ENCODE measurements around the gene DNAJC10. TPM values are rescaled to one million over a fixed set of nuclear protein-coding genes. Genes with fewer than 3 reads are reported as not detected.
"Not testable (repeated sequence)": the region's sequence is repeated elsewhere in the genome, so short reads cannot be mapped to it uniquely, and the experiment has no call there.

DNAJC10 gene
- total RNA-seq, 2 donors from 2014 or later = 57.2 to 71.6 TPM

DNA sequence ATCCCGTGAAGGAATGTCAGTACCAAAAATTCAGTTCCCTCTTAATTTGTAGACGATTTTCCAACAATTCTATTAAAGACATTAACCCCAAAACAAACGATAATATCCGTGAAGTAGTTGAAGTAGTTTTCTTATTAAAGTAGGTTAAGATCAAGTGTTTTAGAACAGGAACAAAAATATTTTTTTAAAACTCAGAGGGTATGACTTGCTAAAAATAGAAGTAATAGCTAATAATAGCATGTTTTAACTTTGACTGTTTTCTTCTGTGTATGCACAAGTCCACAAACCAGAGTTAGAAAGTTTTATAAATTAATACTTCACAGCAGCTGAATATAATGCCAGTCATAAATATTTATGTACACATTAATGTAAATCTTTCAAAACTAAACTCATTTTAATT, 2.4 kb downstream of the DNAJC10 start:
- DNase-seq (no peak), ATAC-seq (no peak)
- intact Hi-C loops (cut with DNase I) = no loop called here

DNA sequence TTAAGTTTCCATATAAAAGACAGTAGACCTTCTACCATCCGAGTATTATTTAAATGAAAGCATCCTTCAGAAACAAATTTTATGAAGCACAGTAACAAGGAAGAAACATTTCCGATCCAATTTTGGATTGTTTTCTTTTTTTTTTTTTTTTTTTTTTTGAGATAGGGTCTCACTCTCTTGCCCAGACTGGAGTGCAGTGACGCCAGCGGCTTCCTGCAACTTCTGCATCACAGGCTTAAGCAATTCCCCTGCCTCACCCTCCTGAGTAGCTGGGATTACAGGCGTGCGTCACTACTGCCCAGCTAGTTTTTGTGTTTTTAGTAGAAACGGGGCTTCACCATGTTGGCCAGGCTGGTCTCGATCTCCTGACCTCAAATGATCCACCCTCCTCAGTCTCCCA, 3.1 kb downstream of the DNAJC10 start:
- ATAC-seq; intact Hi-C loops (cut with DNase I); DNase-seq: not testable (repeated sequence)

DNA sequence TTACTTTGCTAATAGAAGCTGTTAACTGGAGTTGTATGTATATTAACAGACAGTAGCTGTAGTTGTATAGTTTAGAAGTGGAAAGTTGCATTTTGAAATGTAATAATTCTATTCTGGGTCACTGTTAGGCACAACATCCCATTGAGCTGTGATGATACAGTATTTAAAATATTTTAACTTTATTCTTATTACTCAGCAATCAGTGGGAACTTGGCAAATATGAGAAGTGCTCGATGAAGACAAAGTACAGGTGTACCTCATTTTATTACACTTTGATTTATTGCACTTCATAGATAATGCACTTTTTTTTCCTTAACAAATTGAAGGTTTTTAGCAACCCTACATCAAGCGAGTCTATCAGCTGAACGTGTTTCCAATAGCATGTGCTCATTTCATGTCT, 8.6 kb downstream of the DNAJC10 start:
- no peak for ATAC-seq
- no peak for DNase-seq
- intact Hi-C loops (cut with DNase I) = no loop called here

DNA sequence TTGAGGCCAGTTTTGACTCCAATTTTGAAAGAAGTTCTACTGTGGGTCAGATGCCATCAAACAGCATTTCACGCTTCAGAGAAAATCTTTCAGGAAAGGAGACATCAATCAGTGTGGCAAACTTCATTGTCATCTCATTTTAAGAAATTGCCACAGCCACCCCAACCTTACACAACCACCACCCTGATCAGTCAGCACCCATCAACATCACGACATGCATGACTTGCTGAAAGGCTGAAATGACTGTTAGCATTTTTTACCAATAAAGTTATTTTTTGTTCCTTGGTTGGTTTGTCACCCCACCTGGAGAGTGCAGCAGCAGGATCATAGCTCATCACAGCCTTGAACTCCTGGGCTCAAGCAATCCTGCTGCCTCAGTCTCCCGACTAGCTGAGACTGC, 10.4 kb downstream of the DNAJC10 start:
- no peak for DNase-seq
- ATAC-seq = no peak
- intact Hi-C loops (cut with DNase I) = no loop called here

DNA sequence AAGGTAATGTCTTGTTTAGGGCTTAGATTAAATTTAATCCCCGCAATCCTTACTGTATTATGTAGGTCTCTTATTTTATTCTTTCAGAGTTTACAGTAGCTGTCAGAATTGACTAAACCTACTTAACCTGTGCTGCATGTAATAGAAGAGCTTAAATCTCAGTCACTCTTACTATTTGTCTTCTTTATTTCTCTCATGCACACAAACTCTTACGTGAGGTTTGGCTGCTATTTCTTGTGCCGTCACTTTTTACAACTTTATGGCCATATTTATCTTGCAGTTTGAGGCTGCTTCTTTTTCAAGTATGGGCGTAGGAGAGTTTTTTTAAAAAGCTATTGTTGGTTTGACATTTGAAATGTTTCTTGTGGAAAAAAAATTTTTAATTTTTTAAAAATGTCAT, 12.0 kb downstream of the DNAJC10 start:
- ATAC-seq = no peak
- intact Hi-C loops (cut with DNase I) = no loop called here
- no peak for DNase-seq

DNA sequence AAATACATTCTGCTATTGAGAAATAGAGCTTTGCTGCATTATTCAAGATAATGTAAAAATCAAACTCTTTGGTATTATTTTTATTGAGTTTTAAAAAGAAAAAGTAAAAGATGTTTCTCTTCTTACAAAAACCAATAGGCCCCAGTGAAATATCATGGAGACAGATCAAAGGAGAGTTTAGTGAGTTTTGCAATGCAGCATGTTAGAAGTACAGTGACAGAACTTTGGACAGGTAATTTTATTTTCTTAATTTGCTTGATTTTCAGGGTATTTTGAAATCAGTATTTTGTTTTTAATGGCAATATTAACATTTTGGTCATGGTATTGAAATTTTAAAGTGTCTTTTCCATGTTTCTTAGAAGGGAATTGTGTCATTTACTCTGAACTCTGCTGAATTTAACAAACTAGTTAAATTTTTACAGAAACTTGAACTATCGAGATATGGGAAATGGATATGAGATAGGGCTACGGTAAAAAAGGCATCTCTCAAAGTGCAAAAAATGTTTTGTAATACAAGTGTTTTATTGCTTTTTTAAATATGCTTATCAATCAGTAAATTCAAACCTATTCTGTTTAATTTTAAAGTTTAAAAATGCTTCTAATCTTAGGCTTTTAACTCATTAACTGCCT, 13.8 kb downstream of the DNAJC10 start:
- intact Hi-C loops (cut with DNase I) = no loop called here
- DNase-seq (no peak), ATAC-seq (no peak)

DNA sequence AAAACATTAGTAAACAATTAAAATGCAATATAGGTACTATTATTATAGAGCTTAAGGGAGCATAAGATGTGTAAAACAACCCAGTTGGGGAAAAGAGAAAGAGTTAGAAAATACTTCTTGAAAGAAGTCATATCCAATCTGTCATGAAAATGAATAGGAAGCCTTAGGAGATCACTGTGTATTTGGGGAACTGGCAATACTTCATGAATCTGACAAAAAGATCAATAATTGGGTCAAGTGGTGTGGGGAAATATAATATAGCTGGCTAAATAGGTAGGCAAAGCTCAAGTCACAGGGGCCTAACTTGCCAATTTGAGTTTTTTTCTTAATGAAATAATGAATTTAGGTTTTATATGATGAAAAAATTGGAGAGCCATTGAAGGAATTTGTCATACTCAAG, 14.4 kb downstream of the DNAJC10 start:
- ATAC-seq (no peak), DNase-seq (no peak)
- intact Hi-C loops (cut with DNase I) = no loop called here

DNA sequence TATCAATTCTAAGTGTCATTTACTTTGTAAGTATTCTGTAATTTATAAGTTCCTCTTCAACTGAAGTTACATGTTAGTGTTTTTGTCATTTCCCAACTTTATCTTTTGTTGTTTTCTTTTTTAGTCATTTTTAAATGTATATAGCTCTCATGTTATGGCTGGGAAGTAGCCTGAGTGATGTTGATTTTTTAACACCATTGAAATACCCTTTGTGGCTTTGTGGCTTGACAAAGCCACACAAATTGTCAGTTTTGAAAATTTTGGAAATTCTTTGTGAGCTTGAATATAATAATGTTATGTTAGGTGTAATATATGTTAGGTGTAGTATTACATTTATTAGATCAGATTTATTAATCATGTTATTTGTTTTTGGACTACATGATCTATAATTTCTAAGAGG, 16.7 kb downstream of the DNAJC10 start:
- intact Hi-C loops (cut with DNase I) = no loop called here
- ATAC-seq = no peak
- DNase-seq = no peak

DNA sequence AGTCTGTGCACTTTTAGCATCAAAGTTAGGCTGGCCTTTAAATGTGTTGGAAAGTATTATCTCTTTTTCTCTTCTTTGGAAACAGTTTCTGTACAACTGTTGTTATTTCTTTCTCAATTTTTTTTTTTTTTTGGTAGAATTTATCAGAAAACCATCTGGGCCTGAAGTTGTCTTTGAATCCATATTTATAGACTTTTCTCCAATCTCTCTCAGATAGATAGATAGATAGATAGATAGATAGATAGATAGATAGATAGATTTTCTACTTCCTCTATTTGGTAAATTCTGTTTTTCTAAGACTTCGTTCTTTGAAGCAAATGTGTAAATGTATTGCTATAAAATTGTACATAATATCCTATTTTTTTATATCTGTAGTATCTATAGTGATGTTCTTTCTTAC, 17.5 kb downstream of the DNAJC10 start:
- ATAC-seq (no peak), DNase-seq (no peak)
- intact Hi-C loops (cut with DNase I) = no loop called here

DNA sequence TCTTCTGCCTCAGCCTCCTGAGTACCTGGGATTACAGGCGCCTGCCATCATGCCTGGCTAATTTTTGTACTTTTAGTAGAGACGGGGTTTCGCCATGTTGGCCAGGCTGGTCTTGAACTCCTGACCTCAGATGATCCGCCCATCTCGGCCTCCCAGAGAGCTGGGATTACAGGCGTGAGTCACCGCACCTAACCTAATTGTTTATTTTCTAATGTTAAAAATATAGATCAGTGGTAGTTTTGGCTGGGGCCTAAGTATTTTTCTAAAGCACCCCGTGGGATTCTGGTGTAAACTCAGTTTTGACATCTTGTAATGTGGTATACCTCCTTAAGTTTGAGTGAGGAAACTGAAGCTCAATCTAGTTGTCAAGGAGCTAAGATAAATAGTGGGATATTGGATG, 20.8 kb downstream of the DNAJC10 start:
- intact Hi-C loops (cut with DNase I); ATAC-seq; DNase-seq: not testable (repeated sequence)

DNA sequence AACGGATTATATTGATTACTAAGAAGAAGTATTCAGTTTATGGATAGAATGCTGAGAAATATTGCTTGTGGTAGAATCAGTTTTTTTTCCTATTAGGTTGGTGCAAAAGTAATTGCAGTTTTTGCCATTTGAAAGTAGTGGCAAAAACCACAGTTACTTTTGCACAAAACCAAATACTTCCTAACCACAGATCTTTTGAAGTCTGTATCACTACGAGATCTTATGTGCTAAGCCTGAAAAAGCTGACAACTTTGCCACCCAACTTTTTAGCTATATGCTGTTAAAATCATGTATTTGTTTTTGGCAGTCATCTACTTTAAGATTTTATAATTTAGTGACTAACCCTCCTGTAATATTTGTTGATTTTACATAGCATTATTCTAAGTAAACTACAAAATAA, 24.6 kb downstream of the DNAJC10 start:
- no peak for DNase-seq
- intact Hi-C loops (cut with DNase I) = no loop called here
- ATAC-seq = no peak

DNA sequence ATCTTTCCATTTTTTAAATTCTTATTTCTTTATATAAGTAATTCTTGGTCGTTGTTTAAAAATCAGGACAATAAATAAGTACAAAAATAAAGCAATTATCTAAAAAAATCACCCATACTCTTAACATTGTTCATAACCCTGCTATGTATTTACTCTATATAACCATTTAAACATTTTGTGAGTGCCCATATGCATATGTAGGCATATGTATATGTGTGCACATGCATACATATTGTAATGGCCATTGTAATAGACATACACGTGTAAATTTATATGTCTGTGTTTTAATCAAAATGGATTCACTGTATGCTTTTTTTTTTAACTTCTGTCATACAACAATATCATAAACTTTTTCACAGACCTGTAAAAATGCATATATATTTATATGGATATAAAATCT, 25.6 kb downstream of the DNAJC10 start:
- ATAC-seq (no peak), DNase-seq (no peak)
- intact Hi-C loops (cut with DNase I) = no loop called here

DNA sequence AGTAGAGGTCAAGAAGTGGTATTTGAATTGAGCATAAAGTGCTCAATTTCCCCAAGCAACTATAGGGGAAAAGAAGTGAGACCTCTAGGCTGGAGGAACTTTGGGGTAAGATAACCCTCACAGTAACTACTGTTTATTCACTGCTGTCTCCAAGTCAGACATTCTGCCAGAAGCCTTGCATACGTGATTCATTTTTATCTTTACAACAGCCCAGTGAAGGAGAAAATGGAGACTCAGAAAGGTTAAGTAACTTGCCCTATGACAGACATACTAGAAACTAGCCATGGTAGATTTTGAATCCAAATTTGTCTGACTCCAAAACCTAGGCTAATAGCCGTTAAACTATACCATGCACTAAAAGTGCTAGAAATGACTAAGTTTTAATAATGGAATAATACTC, 28.4 kb downstream of the DNAJC10 start:
- DNase-seq (no peak), ATAC-seq (peak in 1 of 2 donors; percentile 14)
- intact Hi-C loops (cut with DNase I) = no loop called here

DNA sequence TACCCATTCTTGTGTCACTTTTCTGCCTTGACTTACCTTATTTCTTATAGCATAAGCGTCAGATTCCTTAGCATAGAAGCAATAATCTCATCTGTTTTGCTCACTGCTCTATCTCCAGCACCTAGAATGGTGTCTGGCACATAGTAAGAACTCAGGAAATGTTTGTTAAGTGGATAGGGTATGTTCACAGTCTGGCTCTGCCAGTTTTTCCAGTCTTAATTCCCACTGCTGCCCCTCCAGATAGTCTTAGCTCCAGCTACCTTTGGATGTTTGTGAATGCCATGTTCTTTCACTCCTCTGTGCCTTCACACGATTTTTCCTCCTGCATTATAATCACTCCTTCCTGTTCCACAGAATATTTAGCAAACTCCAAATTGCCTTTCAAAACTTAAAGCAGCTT, 29.0 kb downstream of the DNAJC10 start:
- DNase-seq (no peak), ATAC-seq (no peak)
- intact Hi-C loops (cut with DNase I) = no loop called here

DNA sequence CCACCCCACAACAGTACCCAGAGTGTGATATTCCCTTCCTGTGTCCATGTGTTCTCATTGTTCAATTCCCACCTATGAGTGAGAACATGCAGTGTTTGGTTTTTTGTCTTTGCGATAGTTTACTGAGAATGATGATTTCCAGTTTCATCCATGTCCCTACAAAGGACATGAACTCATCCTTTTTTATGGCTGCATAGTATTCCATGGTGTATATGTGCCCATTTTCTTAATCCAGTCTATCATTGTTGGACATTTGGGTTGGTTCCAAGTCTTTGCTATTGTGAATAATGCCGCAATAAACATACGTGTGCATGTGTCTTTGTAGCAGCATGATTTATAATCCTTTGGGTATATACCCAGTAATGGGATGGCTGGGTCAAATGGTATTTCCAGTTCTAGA, 29.8 kb downstream of the DNAJC10 start:
- DNase-seq; ATAC-seq; intact Hi-C loops (cut with DNase I): not testable (repeated sequence)

DNA sequence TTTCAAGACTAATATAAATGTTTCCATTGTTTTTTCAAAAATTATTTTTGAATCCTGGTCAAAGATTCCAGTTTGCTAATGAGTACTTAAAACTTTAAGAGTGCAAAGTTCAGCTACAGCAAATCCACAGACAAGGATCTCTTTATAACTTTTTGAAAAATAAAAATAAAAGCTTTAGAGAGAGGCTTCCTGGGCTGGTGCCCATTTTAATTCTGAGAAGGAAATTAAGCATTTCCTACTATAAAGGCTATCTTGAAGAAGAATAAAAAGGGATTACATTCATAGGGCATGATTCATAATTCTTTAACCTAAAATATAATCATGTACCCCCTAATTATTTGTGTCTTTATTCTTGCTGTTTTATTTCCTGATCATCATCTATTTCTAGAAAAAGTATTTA, 38.2 kb downstream of the DNAJC10 start:
- ATAC-seq (no peak), DNase-seq (no peak)
- intact Hi-C loops (cut with DNase I) = no loop called here

DNA sequence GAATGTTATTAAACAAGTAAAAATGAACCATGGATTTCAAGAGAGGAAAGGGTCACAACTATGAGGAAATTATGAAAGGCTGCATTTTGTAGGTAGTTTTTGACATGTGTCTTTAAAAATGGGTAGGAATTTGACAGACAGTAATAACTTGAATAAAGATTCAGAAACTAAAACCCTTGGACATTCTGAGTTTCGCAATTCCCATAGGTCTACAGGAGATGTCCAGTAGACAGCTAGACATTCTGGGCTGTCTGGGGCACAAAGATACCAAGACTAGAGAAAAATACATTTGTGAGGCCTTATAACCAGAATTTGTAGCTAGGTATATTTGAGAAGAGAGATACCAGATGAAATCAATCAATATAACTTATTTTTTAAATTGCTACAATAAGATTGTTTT, 42.3 kb downstream of the DNAJC10 start:
- no peak for ATAC-seq
- intact Hi-C loops (cut with DNase I) = no loop called here
- DNase-seq = no peak

DNA sequence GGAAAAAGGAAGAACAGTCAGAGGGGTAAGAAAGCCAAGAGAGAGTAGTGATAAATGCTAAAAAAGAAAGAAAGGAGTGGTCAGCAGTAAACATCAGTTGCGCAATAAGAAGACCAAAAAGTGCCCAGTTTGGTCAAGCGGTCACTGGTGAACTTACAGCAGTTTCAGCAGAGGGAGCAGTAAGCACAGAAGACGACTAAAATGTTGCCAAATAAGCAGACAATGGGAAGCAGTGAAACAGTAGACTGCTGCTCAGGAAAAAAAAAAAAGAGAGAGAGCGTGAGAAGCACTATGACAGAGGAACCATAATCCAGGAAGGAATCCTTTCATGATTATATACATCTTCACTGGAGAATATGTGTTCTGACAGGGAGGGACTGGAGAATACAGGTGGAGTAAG, 45.8 kb downstream of the DNAJC10 start:
- intact Hi-C loops (cut with DNase I) = loop anchor here (2.0 to 10.0 kb wide), 2 partner anchors 217 to 223 kb away; no protein-coding TSS in a partner anchor
- ATAC-seq = peak; percentile 58 to 62

DNA sequence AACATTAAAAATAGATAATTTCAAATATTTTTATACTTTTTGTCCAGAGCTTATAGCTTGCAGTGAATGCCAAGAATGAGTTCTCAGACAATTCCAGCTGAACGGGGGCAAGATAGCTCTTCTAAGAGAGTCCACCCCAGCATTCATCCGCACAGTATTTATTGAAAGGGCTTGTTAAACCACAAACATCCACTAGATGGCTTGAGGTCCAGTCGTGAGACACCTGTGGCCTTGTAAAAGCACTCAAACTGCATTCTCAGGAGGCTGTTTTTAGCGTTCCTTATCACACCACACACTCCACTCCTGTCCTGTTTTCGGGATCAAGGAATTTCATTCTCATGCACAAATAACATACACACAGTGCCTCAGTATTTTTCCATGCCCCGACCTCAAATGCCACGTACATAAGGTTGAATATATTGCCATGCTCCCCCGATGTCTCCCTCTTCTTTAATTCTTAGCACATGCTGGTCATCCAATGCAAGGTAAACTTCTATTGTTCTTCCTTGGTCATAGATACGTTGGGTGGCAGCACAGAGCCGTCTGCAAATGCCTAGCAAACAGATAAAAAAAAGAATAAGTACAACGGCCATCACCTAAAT, 47.4 kb downstream of the DNAJC10 start:
- intact Hi-C loops (cut with DNase I) = loop anchor here (2.0 to 10.0 kb wide), 2 partner anchors 215 to 221 kb away; no protein-coding TSS in a partner anchor
- peak; percentile 56 to 68 for ATAC-seq

More for the DNA sequence above, 45.8 kb downstream of the DNAJC10 start:
- no peak for DNase-seq

DNA sequence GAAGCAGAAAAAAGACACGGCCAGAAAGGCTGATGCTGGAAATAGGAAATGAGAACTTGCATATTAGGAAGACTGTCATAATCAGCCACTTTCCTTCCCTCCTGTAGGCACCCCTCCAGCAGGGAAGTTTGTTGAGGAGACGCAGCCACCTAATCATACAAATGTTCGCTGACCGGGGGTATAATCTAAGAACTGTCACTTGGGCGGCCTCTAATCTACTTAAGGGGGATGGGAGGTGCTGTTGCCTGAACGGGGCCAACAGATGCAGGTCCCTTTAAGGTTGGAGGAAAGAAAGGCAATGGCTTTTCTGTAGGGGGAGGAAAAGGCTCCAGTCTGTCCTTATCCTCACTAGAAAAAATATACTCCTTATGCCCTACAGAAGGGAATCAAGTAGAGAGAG, 50.6 kb downstream of the DNAJC10 start:
- no peak for ATAC-seq
- intact Hi-C loops (cut with DNase I) = loop anchor here in 1 of 2 donors (10.0 kb wide), 1 partner anchor 218 kb away; no protein-coding TSS in a partner anchor
- no peak for DNase-seq

More for the DNA sequence above, 47.4 kb downstream of the DNAJC10 start:
- no peak for DNase-seq

DNA sequence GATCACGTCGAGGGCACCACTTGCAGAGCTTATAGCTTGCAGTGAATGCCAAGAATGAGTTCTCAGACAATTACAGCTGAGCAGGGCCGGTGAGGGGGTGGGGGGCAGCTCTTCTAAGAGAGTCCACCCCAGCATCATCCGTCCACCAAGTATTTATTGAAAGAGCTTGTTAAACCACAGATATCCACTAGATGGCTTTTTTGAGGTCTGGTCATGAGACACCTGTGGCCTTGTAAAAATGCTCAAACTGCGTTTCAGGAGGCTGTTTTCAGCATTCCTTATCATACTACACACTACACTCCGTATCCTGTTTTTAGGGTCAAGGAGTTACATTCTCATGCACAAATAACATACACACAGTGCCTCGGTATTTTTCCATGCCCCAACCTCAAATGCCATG, 51.5 kb downstream of the DNAJC10 start:
- intact Hi-C loops (cut with DNase I) = loop anchor here in 1 of 2 donors (10.0 kb wide), 1 partner anchor 217 kb away; no protein-coding TSS in a partner anchor
- no peak for DNase-seq
- ATAC-seq = no peak
